PC-9 (cell line): ENCODE results near the gene CASP8.

Experiments
- CTCF ChIP-seq: fragments of 200-600 bp; sonication (generic); conservative IDR thresholded peaks from 2 replicates; pipeline ENCODE4 v1.6.1; 2017; ENCODE audit warnings: mixed run types, antibody characterized with exemption, mild to moderate bottlenecking, moderate library complexity
- EZH2 ChIP-seq: fragments of 200-600 bp; sonication (generic); IDR thresholded peaks from 2 replicates; pipeline ENCODE4 v1.8.0; 2017; ENCODE audit warnings: antibody characterized with exemption, low read depth

DNA sequence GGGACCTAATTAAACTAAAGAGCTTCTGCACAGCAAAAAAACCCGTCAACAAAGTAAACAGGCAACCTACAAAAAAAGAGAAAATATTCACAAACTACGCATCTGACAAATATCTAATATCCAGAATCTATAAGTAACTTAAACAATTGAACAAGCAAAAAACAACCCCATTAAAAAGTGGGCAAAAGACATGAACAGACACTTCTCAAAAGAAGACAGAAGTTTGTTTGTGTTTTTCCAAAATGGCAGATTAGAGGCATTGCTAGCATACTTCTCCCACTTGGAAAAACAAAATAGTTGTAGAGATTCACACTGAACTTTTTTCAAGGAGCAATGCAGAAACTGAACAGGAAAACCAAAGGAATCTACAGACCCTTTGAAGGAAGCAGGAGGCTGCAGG lies 59.2 kb downstream of the CASP8 start:
- TF ChIP-seq EZH2 = no peak
- TF ChIP-seq CTCF = no peak
